T1000 (cell line): ENCODE results near the gene UBE2E2.

Experiments
- DNase-seq: peaks from one replicate; lab custom pipeline; 2025; ENCODE audit warnings: mixed read lengths; lab: John Stamatoyannopoulos, UW

Gene UBE2E2

GRCh38 chr3:23276913-23277658, 74.0 kb downstream of the UBE2E2 start:
- no peak for DNase-seq

DNA sequence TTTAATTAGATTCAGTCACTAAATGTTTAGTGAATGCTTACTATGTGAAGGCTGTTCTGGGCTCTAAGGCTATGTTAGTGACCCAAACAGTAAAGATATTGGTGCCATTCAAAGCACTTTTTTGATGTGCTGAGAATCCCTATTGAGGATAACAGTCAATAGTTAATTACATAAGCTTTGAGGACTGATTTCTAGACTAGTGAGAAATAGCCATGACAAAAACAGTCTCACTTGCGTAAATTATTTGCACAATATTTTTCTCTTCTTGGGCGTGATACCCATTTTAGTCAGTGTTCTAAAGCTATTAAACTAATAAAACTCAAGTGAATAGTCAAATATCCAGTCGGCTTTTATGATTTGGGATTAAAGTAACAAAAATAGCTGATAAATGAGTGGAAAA, 74.6 kb downstream of the UBE2E2 start:
- no peak for DNase-seq

DNA sequence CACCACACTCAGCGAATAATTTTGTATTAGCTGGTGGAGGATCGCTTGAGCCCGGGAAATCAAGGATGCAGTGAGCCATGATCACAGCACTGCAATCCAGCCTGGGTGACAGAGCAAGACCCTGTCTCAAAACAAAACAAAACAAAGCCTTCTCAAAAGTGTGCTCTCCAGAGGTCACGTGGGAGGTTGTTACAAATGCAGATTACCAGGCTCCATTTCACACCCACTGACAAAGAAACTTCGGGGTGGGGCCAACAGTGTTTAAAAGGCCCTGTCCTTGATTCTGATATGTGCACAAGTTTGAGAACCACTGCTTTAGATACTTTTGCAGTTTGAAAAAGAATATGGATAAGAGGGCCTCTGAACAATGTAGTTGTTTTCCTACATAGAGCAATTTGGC, 80.5 kb downstream of the UBE2E2 start:
- DNase-seq = no peak

DNA sequence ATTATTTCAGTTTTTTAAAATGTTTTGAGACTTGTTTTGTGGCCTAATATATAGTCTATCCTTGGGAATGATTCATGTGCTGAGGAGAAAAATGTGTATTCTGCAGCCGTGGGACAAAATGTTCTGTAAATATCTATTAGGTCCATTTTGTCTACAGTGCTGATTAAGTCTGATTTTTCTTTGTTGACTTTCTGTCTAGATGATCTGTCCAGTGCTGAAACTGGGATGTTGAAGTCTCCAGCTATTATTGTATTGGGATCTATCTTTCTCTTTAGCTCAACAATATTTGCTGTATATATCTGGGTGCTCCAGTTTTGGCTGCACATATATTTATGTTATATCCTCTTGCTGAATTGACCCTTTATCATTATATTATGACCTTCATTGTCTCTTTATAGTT, 85.2 kb downstream of the UBE2E2 start:
- DNase-seq = no peak

DNA sequence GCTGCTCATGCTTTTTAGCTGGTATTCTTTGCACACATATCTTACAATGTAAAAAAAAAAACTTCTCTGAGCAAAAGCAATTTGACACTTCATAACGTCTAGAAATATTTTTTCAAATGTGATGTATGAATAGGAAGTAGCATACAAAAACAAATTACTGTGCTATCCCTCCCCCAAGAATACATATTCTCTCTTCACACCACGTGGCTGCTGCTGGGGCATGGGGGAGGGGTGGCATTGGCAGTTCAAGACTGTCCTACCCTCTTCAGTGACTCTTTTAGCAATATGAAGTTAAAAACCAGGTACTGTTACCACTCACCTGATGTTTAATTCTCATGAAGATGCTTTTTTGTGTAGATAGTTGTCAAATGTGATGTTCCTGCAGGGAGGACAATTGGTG, 85.6 kb downstream of the UBE2E2 start:
- DNase-seq = no peak

GRCh38 chr3:23292432-23292831, 89.3 kb downstream of the UBE2E2 start:
- no peak for DNase-seq

- DNase-seq = no peak
These were observed 91.8 kb downstream of the UBE2E2 start for GRCh38 chr3:23294770-23295387.

- DNase-seq = no peak
These were observed 98.7 kb downstream of the UBE2E2 start for GRCh38 chr3:23301819-23302218.

GRCh38 chr3:23302271-23302670, 99.1 kb downstream of the UBE2E2 start:
- DNase-seq = no peak

DNA sequence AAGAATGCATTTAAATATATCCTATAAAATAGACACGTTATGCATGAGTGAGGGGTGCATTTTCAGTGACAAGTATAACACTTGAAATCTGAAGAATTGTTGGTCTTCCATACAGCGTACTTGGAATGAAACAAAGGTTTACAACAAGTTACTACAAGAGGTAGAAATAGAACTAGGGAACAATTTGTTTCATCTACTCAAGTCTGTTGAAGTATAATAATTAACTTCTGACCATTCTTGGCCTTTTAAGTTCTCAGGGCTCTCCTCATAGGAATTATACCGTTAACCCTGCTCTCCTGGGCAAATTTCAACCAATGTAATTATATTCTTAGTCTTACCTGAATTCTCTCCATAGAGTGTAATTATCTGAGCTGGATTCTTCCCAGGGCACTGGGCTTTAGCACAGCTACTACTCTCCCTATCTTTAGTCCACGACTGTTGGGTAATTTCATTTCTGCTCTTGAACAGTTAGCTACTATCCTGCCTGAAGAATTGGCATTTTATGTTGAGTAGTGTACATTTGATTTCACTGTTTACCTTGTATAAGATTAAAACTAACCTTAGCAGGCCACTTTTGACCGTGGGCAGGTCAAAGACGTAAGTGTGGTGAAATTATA, 100.6 kb downstream of the UBE2E2 start:
- no peak for DNase-seq

GRCh38 chr3:23304424-23304823, 101.3 kb downstream of the UBE2E2 start:
- DNase-seq = no peak

GRCh38 chr3:23308986-23309625, 106.0 kb downstream of the UBE2E2 start:
- no peak for DNase-seq

DNA sequence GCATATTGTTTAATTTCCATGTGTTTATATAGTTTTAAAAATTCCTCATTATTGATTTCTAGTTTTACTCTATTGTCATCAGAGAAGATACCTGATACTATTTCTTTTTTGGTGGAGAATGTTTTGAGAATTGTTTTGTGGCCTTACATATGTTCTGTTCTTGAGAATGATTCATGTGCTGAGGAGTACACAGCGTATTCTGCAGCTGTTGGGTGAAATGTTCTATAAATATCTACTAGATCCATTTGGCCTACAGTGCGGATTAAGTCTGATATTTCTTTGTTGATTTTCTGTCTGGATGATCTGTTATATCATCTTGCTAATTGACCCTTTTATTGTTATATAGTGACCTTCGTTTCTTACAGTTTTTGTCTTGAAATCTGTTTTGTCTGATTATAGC, 109.7 kb downstream of the UBE2E2 start:
- DNase-seq = no peak

DNA sequence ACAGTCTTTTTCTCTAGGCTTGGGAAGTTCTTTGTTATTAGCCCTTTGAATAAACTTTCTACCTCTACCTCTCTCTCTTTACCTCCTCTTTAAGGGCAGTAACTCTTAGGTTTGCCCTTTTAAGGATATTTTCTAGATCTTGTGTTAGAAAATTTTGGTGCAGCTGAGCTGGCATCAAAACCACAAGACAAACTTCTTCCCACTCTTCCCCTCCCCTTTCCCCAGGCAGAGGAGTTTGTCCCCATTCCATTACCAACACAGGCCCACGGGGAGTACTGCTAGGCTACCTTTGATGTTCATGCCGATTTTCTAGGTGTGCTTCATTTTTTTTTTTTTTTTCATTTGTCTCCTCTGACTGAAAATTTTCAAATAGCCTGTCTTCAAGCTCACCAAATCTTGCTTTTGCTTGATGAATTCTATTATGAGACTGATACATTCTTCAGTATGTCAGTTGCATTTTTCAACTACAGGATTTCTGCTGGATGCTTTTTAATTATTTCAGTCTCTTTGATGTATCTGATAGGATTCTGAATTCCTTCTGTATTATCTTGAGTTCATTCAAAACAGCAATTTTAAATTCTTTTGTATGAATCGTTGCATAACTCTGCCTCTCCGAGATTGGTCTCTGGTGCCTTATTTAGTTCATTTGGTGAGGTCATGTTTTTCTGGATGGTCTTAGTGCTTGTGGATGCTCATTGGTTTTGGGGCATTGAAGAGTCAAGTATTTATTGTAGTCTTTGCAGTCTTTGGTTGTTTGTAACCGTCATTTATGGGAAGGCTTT, 112.0 kb downstream of the UBE2E2 start:
- no peak for DNase-seq

DNA sequence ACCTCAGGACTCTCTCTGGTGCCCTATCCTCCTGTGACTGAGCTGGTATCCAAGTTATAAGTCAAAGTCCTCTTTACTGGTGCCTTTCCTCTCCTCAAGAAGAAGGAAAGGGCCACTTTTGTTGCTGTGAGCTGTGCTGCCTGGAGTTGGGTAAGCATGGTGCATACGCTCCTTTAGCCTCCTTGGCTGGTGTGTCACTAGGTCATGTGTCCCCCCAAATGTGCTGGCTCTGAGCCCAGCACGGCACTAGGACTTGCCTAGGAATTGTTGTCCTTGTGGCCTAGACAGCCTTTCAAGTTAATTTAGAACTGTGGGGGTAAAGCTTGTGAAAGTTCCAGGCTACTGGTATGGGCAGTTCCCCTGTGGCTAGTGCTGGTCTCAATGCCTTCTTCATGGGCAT, 113.8 kb downstream of the UBE2E2 start:
- no peak for DNase-seq

DNA sequence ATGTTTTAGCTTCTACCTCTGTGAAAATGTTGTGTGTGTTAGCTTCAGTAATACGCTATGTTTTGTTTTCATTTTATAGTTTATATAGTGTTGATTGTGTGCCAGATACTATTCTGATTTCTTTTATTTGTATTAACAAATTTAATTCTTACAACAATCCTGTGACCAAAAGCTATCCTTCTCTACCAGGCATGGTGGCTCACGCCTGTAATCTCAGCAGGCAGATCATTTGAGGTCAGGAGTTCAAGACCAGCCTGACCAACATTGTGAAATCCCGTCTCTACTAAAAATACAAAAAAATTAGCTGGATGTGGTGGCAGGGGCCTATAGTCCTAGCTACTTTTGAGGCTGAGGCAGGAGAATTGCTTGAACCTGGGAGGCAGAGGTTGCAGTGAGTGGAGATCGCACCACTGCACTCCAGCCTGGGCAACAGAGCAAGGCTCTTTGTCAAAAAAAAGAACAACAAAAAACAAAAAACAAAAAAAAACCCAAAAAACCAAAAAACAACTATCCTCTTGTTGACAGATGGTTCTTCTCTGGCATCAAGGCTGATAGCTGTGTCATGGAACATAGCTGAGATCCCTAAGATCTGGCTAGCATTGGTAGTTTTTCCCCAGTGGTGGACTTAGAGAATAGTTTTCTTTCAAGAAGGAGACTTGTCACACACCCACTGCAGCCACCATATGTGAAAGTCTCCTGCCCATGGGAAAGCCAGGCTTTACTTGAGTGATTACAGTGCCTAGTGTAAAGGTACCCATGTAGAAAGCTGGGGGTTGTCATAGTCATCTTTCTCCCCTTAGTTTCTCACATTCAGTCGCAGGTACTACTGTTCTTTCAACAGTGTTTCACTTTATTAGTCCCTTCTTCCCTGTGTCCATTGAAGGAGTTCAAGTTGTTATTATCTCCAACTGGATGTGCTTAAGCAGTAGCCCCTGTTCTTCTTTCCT, 116.5 kb downstream of the UBE2E2 start:
- no peak for DNase-seq

- DNase-seq = no peak
These were observed 117.8 kb downstream of the UBE2E2 start for GRCh38 chr3:23320586-23321570.

- no peak for DNase-seq
These were observed 121.6 kb downstream of the UBE2E2 start for GRCh38 chr3:23324745-23325144.

- no peak for DNase-seq
These were observed 122.4 kb downstream of the UBE2E2 start for GRCh38 chr3:23325466-23326065.
